ENCODE data around the gene RASGRF2.

RASGRF2 gene

DNA sequence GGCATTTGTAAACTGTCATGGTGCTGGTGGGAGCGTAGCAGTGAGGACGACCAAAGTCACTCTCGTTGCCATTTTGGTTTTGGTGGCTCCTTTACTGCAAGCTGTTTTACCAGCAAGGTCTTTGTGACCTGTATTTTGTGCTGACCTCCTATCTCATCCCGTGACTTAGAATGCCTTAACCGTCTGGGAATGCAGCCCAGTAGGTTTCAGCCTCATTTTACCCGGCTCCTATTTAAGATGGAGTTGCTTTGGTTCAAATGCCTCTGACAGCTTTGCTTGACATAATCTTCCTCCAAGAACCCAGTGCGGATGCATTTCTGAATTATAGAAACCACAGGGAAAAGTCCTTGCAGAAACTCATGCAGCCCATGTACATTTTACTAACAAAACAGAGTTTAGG, 3.9 kb upstream of the RASGRF2 start:
- DNase-seq = no peak

DNA sequence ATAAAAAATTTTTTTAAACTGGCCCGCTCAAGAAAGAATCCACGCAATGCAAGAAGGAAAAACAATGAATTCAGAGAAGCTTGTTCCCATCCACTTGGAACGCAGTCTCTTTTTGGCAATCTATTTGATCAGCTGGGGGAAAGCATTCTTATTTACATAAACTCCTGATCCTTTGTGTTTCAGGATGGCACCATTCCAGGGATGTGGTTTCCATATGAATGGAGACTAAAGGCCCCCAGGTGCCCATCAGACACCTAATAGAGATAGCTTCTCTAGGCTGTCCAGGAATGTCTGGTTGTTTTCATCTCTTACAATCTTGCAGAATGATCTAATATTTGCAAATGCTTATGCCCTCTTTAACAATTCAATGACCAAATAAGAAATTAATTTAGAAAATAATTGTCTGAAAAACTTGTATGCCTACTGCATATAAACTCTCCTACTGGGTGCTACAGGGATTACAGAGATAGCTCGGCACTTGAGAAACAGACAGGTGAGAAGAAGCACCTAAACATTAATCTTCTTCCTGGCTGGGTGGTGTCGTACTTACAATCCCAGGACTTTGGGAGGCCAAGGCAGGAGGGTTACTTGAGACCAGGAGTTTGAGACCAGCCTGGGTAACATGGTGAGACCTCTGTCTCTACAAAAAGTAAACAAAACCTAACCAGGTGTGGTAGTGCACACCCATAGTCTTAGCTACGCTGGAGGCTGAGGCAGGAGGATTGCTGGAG, 3.0 kb upstream of the RASGRF2 start:
- DNase-seq = no peak

DNA sequence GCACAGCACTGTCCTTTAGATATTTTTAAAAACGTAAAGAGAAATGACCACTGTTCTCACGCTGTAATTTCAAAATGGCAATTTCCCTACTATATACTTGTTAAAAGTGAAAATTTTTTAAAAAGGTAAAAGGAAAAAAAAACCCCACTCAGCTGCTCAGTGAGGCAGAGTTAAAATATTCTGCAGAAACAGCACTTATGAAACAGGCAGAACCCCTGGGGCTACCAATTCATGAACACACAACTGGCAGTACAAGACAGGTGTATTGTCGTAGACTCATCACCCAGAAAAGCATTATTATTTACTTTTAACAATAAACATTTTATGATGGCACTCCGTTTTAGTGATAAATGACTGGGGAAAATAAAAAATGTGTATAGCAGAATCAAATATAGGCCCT, 1.5 kb upstream of the RASGRF2 start:
- DNase-seq = no peak

DNA sequence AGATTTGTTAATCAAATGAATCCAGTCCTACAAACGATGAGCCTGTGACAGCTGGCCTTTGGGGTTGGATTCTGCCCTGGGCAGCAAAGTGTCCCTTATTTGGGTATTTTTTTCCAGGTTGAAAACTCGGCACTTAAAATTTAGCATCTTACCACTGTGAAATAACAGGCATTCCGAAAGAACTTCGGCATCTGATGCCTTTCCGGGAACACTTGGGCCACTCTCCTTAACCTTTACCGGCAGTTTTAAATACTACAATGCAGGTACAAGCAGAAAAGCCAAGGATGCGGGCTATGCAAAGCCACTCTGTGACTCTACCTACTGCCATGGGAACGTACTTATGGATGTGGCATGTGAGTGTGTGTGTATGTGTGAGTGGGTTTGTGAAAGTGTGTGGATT, 1.0 kb upstream of the RASGRF2 start:
- DNase-seq = no peak

DNA sequence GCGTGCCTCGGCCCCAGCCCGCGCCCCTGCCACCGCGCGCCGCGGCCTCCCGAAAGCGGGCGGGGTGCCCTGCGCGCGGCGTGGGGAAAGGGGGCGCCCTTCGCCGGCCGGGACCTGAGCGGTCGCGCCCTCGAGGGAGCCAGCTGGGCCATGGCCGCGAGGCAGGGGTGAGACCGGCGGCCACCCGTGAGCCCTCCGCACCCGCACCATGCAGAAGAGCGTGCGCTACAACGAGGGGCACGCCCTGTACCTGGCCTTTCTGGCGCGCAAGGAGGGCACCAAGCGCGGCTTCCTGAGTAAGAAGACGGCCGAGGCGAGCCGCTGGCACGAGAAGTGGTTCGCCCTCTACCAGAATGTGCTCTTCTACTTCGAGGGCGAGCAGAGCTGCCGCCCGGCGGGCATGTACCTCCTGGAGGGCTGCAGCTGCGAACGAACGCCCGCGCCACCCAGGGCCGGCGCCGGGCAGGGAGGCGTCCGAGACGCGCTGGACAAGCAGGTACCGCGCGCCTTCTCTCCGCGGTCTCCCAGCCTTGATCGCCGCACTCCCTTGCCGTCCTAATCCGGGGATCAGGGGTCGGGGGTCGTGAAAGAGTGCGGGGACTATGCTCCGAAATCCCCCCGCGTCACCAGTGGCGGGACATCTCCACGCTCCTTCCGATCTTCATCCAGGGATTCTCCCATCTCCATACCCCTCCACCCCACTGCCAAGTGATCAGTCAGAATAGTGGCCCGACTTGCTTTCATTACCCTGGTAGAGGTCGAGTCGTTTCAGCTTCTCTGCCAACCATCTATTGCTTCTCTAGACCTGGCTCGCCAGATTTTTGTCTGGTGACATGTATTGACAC, 590 bp downstream of the RASGRF2 start:
- DNase-seq = peak; percentile 63

DNA sequence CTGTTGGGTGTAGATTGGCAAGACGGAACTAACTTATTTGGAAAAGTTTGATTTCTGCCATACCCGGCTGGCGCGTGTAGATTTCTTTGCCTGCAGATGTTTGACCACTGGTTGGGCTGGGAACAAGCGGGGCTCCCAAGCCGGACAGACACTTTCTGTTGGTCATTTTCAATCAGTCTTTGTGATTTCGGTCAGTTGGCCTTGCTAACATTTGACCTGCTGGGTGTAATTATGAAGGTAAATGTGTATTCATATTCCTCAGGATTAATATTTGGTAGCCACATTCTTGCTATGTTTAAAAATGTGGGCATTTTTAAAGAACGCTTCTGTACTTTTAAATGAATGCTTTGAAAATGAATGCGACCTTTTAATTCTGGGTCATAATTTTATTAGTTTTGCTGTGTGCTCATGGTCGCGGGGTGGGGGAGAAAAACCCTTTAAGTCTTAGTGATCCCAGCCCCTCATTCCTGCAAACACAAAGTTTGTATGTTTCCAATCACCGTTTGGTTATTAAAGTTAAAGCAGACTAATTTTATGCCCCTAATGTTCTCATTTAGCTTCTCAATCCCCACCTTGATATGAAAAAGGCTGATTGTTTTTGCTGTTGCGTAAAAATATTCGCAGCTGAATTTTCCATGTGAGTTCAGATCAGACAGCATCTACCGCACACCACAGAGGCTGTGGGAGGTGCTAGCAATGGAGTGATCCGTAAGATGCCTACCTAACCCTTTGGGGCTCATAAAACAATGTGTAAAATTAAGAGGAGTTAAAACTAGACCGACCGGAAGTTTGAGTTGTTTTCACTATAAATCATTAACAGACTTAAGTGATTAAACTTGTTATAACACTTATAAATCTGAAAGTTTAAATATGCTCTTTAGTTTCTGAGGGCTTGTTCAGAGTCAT, 1.5 kb downstream of the RASGRF2 start:
- DNase-seq = peak; percentile 65

DNA sequence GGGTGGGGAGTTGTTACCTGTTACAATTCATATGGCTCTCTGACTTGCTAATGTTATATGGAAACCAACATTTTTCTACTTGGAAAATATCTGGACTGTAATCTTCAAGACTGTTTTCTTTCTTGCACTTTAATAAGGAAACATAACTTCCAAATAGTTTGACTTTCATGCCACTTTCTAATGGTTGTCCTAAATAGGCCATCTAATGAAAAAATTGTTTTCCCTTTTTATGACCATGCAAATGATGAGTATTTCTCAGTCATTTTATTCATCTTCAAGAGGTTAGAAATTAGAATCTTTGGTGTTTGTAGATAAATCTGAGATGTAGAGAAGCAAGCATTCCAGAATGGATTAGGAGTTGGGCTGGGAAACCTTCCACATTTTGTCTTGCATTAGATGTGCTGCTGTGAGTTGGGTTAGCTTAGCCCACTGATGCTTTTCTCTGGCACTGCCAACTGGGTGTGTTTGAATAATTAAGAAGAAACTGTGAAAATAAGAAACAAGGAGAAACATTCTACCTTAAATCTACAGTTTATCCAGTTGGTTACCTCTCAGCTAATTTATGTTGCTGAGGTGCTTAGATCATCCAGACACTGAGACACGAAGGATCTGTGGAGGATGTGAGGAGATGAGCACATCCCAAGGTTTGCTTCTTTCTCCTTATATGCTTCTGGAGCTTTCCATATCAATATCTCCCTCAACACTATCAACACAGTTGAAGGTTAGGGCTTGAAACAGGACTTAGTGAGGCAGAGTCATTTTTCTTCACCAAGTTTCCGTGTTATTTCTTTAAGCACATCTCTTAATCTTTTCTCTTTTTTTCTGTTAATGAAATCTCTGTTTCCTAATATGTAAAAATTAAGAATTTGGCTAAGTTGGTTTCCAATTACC, 2.7 kb downstream of the RASGRF2 start:
- no peak for DNase-seq

DNA sequence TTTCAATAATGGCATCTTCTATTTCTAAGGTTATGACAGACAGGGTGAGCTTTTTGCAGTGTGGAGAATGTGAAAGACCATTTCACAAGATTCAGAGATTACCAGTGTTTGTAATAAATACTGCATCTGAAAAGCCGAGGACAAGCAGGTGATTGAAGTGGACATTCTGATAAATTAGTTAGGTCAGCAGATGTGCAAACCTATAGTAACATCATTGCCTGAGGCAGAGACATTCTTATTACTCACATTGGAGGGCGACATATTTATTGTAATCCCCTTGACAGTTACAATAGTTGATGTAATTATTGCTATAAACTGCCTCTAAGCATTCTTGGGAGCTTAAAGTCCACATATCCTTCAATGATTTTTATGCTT, 3.3 kb downstream of the RASGRF2 start:
- no peak for DNase-seq

DNA sequence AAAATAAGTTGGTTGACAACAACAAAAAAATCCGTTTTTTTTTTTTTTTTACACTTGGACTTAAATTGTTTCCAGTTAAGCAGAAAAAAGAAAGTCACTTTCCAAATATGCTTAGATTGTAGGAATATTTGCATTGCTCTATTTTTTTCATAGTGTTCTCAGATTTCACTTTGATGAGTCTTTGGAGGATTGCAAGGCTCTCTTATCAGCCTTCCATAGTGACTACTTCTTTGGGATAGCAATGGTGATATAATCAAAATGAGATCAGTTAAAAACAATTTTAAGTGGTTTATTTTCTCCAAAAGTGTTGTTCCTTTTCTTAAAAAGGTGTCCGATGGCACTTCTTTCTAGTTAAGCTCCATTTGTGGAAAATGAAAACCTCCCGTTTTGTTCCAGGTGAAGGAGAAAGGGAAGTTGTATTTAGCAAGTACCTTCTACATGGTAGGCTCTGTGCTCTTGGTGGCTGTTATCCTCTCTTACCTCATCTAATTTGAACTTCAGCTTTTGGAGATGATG, 3.9 kb downstream of the RASGRF2 start:
- no peak for DNase-seq

DNA sequence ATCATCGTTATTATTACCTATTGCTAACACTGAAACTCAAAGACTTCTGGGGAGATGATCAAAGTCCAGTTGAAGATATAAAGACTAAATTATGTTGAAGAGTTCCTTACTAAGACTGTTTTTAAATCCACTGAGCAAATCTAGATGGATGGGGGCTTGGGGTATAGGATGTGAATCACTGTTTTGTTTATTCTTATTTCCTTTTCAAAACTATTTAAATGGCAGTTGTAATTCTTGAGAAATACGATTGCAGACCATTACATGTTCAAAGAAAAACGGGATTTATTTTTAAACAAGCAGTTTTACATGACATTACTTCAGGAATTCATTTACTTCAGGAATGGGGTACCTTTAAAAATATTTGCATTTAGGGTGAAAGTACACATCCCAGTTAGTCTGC, 4.3 kb downstream of the RASGRF2 start:
- DNase-seq = no peak

DNA sequence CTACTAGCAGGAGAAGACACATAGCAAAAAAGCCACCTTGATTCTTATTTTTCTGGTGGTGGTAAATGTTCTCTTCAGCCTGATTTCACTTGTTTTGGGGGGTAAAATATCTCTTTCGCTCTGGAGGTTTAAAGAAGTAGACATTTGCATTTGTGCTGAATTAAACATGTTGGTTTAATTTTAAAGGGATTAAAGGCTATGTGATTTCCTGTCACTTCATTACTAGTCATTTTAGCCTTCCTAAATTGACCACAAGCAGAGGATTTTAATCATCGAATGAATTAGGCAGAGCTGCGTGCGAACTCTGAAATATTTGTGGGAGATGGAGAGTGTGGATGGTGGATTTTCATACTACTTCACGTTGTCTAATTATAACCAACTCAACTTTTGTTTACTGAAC, 4.8 kb downstream of the RASGRF2 start:
- no peak for DNase-seq

DNA sequence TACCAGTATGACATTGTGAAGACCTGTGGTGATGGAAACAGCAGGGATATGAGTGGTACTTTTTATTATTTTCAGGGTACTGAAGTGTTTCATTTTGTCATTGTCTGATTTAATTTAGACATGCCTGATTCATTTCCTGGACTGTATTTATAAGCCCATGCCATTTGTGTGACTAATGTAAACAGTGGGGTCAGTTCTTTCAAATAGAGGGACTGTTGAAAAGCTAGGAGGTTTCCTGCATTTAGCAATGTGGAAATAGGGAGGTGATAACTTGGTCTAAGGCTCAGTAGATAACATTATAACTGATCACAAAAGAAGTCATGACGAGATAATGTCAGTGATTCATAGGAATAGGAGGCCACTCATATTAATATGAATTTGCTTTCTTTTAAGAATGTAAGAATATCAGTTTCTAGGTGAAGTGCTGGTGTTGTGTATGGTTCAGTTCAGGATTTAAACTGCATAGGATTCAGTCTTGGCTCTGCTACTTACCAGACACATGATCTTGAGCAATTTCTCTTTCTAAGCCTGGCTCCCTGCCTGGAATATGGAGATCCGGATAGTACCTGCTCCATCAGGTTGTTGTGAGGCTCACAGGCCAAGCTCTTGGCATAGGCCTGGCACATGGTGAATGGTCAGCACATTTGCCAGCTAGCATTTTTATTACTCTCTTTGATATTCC, 7.5 kb downstream of the RASGRF2 start:
- DNase-seq = no peak

DNA sequence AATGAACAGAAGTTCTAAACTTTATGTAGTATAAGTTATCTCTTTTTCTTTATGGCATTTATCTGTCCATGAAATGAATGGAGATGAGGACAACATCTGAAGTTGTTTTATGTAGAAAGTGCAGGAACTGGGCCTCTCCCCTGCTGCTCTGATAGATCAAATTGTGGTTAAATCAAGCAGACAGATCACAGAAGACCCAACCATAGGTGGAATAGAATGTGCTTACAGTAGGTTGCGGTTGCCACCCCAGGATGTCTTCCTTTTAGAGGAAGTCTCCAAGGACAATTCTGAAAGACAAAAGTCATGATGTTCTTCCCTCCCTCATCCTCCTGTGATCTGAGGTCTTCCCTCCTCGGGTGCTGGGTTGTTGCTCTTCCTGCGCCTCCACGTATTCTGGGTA, 12.9 kb downstream of the RASGRF2 start:
- DNase-seq = no peak

DNA sequence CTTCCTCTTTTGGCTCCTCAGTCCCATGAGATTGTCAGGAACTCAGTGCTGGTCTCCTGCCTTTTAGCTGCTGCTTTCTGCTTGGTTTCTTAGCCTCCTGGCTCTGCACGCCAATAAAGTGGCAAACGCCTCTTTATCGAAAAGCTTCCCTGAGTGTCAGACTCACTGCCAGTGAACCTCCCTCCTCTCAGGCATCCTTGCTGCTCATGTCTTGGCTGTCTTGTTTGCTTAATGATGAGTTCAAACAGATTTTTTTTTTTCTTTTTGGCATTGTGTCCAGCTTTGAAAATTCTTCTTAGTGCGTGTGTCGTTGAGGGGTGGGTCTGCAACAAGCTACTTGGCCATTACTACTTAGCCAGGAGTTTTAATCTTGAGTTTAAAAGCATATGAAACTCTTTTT, 14.9 kb downstream of the RASGRF2 start:
- no peak for DNase-seq

DNA sequence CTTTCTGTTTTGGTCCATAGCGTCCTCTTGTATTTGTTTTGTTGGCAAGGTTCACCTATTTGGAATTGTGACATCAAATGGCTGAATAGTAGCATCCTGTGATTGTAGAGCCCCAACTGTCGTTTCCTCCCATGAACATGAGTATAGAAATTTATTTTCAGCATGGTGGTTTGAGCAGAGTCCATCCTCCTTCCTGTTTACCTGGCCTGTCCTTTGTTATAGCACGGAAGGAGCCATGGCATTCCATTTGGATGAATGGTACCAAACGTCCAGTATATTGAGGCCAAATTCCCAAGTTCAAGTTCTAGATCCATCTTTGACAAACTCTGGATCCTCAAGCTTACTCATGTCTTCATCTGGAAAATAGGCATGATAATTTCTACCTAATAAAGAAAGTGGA, 16.8 kb downstream of the RASGRF2 start:
- no peak for DNase-seq

DNA sequence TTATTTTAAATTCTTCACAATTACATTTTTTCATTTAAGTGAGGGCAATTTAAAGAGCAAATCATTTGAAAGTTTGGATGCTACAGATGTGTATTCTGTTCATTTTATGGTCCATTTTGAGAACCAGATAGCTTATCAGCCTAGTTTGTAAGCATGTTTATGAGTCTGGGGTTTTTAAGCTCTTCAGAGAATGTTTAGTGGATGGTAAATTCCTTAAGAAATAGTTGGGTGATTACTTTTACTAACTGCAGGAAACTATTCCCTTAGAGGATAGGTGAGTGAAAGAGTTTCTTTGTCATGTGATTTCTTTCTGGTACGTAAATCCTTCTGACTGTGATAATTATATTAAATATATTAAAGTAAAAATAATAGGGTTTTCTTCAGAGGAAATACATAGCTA, 17.6 kb downstream of the RASGRF2 start:
- DNase-seq = no peak

DNA sequence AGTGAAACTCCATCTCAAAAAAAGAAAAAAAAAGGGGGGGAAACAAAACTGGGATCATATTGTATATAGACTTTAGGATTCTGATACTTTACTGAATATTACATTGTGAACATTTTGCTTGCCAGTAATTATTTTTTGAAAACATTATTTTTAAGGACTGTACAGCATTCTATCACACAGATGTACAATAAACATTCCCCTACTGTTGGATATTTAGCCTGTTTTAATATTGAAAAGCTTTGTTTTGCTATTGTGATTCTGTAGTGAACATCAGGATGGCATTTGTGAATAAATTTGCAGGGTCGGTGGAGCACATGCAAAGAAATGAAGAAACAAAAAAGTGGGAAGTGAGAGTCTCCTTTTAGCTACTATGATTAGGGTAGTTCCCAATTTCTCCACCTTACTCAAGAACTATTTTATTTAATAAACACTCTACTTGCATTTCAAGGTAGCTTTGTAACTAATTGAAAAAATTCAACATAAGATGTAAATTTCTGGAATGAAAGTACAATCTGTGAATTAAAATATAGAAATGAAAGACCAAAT, 18.7 kb downstream of the RASGRF2 start:
- DNase-seq = no peak

DNA sequence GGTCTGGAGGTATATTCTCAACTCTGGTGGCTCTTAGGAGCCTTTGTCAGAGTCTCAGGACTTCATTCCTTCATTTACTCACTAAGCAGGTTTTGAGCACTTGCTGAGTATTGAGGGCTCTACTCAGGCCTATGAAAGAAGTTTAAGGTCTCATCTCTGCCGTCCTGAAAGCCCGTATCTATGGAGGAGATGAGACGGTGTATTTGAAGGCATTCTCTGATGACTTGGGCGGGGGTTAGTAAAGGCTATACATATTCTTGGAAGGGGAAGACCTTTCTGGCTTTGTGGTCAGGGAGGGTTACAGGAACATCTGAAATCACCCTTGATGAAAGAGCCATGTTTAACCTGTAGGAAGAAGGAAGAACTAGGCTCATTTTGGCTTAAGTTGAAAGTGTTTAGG, 21.9 kb downstream of the RASGRF2 start:
- DNase-seq = no peak

DNA sequence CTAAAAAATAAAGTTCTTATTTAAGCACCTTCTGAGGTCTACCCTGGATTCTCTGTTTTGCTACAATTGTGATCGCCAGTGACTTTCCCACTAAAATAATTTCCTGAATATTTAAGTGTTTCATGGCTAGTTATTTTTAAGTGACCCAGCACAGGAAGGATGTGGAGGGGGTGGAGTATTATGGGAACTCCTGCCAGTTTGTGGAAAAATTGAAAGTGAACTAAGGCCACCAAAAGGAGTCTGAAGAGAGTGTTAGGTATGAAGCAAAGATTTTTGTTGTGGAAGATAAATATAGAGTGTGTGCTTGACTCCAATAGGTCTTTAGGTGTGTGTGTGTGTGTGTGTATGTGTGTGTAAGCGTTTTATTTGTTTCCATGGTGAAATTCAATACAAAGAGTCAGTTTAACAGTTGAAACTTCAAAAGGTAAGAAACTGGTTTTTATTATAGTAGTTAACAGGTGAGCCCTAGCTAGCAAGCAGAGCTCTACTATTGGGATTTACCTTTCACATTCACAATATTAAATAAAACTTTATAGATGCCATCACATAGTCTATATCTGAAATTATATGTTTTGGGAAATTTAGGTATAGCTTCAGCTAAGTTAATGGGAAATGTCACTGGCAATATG, 25.6 kb downstream of the RASGRF2 start:
- no peak for DNase-seq

DNA sequence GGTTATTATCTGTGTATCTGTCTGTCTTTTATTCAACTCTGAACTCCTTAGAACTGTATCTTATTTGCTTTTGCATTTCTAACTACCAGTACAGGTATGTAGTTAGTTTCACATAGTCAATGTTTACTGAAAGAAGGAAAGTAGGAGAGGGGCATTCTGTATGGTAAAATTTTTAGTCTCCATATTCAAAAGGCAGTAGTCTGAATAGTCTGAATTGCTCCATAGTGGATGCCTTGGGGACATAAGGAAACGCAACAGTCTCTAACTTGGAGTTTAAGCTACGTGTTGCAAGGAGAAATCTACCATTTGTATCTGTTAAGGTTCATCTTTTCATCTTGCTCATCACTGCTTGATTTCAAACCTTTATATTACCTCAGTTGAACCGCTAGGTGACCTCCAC, 26.2 kb downstream of the RASGRF2 start:
- no peak for DNase-seq
